Central memory CD8-positive, alpha-beta T cell (primary cell): Measurements from ENCODE around the gene ADARB1.
A peak's percentile ranks its signal among the peaks of the same experiment; 100 is the strongest.

ENCODE experiments used
- ATAC-seq: fragments of 150-1000 bp; cut with Tn5 transposase; replicated peaks from 2 replicates; pipeline ENCODE4 v1.10.0; 2022; ENCODE audit warnings: mild to moderate bottlenecking, moderate FRiP score, moderate number of reproducible peaks; ENCODE audit not compliant: poor library complexity, severe bottlenecking; ENCODE audit errors: extremely low read depth
- DNase-seq, 2 donors: peaks; one replicate each; pipeline ENCODE4 v3.0.0; 2021; ENCODE audit warnings: low spot score in 2 of 2
- H3K27ac Mint-ChIP-seq: one replicate; pipeline ENCODE4 v1.8.0; 2022; ENCODE audit warnings: low read depth, mild to moderate bottlenecking, moderate library complexity, mixed read lengths
- H3K27me3 Mint-ChIP-seq: one replicate; pipeline ENCODE4 v1.8.0; 2022; ENCODE audit warnings: mixed read lengths
- H3K36me3 Mint-ChIP-seq: one replicate; pipeline ENCODE4 v1.8.0; 2022; ENCODE audit warnings: mild to moderate bottlenecking, moderate library complexity, mixed read lengths; ENCODE audit not compliant: insufficient read depth
- H3K4me1 Mint-ChIP-seq: one replicate; pipeline ENCODE4 v1.8.0; 2022; ENCODE audit warnings: mixed read lengths
- H3K4me3 Mint-ChIP-seq: one replicate; pipeline ENCODE4 v1.8.0; 2022; ENCODE audit warnings: mild to moderate bottlenecking, moderate library complexity, mixed read lengths
- H3K9me3 Mint-ChIP-seq: one replicate; pipeline ENCODE4 v1.8.0; 2022; ENCODE audit warnings: mixed read lengths

ADARB1 gene

GRCh38 chr21:45266518-45267389, 192.4 kb downstream of the ADARB1 start:
- Mint-ChIP-seq H3K4me3 (peak overlapping the region; percentile 44), H3K4me1 (peaks cover 18% of the 10 kb centered on the region), H3K27me3 (no peaks in the 10 kb centered on the region), H3K36me3 (peaks cover 27% of the 10 kb centered on the region), H3K27ac (peak overlapping the region; percentile 92), H3K9me3 (peaks cover 7% of the 10 kb centered on the region)
- DNase-seq (peak; percentile 22 to 76), ATAC-seq (peak; percentile 97)

GRCh38 chr21:45267390-45267760, 193.0 kb downstream of the ADARB1 start:
- ATAC-seq, result no peak

GRCh38 chr21:45269861-45270260, 195.5 kb downstream of the ADARB1 start:
- ATAC-seq, result no peak
- no peak overlapping the region for H3K4me3 Mint-ChIP-seq
- no peaks in the 10 kb centered on the region for H3K27me3 Mint-ChIP-seq
- H3K27ac Mint-ChIP-seq, result no peak overlapping the region
- peaks cover 23% of the 10 kb centered on the region for H3K36me3 Mint-ChIP-seq
- peaks cover 7% of the 10 kb centered on the region for H3K9me3 Mint-ChIP-seq
- DNase-seq, result no peak
- H3K4me1 Mint-ChIP-seq, result peaks cover 18% of the 10 kb centered on the region

More at GRCh38 chr21:45267390-45267760, 193.0 kb downstream of the ADARB1 start:
- Mint-ChIP-seq H3K4me3 (peak overlapping the region; percentile 44), H3K27ac (peak overlapping the region; percentile 92), H3K36me3 (peaks cover 27% of the 10 kb centered on the region), H3K4me1 (peaks cover 18% of the 10 kb centered on the region), H3K9me3 (peaks cover 7% of the 10 kb centered on the region), H3K27me3 (no peaks in the 10 kb centered on the region)
- DNase-seq, result peak in 1 of 2 donors; percentile 12

- no peak for DNase-seq
- peaks cover 18% of the 10 kb centered on the region for H3K4me1 Mint-ChIP-seq
- H3K36me3 Mint-ChIP-seq, result peaks cover 24% of the 10 kb centered on the region
- no peak overlapping the region for H3K4me3 Mint-ChIP-seq
- H3K27me3 Mint-ChIP-seq, result no peaks in the 10 kb centered on the region
- no peak overlapping the region for H3K27ac Mint-ChIP-seq
- no peak for ATAC-seq
- peaks cover 7% of the 10 kb centered on the region for H3K9me3 Mint-ChIP-seq
Measured at GRCh38 chr21:45270306-45270821, 196.0 kb downstream of the ADARB1 start.
